Endothelial cell of umbilical vein (primary cell): ENCODE measurements around the gene MCF2L. TPM values are rescaled to one million over a fixed set of nuclear protein-coding genes. Genes with fewer than 3 reads are reported as not detected.

Experiments used
- BruUV-seq: library from RNA; stranded (reverse); fragments of 400-500 nt; replicated peaks from 2 replicates; lab custom pipeline; 2021; lab: Mats Ljungman, UMichigan
- CTCF ChIA-PET: fragments of 300-600, 350-600 bp; sonication (Branson Sonifier 250); formaldehyde crosslinking; loops from one replicate; lab custom pipeline; 2021; ENCODE audit warnings: antibody characterized with exemption, inconsistent platforms; lab: Charles Lee
- POLR2A ChIA-PET: fragments of 300-600, 350-600 bp; sonication (Branson Sonifier 250); formaldehyde crosslinking; loops from one replicate; lab custom pipeline; 2021; ENCODE audit warnings: antibody characterized with exemption, inconsistent platforms; lab: Charles Lee
- DNase-seq: peaks from one replicate; pipeline ENCODE4 v3.0.0-alpha.2; 2011; ENCODE audit warnings: low read depth, low spot score
- FAIRE-seq: peaks from 2 replicates; lab custom pipeline; 2011; peaks lifted over from hg19 to GRCh38; lab: Jason Lieb, UNC
- H2AFZ ChIP-seq: 2 replicates; pipeline ENCODE4 v1.6.0; 2012; ENCODE audit warnings: low read depth, low read length, control low read depth, inconsistent platforms
- H3K27ac ChIP-seq: 2 replicates; pipeline ENCODE4 v1.5.1; 2011; ENCODE audit warnings: low read depth, mild to moderate bottlenecking, control low read depth, low read length, moderate library complexity; ENCODE audit not compliant: insufficient read depth
- H3K27me3 ChIP-seq, 2 experiments: 2 replicates each; pipeline versions ENCODE4 v1.6.0 to v1.6.1; 2011; ENCODE audit warnings: low read length in 2 of 2, mixed read lengths in 1 of 2; ENCODE audit not compliant: control insufficient read depth in 2 of 2, insufficient read depth in 2 of 2
- H3K36me3 ChIP-seq, 2 experiments: 2 replicates in 1 of 2; 3 replicates in 1 of 2; pipeline ENCODE4 v1.5.1; 2011; ENCODE audit warnings: low read length in 2 of 2, mild to moderate bottlenecking in 1 of 2, moderate library complexity in 1 of 2; ENCODE audit not compliant: control insufficient read depth in 2 of 2, insufficient read depth in 2 of 2; ENCODE audit errors: extremely low read depth in 1 of 2
- H3K4me1 ChIP-seq: 3 replicates; pipeline ENCODE4 v1.5.1; 2011; ENCODE audit warnings: mild to moderate bottlenecking, low read length; ENCODE audit not compliant: control insufficient read depth, insufficient read depth; ENCODE audit errors: extremely low read depth
- H3K4me2 ChIP-seq: 2 replicates; pipeline ENCODE4 v1.6.1; 2011; ENCODE audit warnings: low read length, control low read depth, mixed read lengths; ENCODE audit not compliant: insufficient read depth
- H3K4me3 ChIP-seq, 3 experiments: fragments of 200-600 bp in 1 of 3; sonication (generic), shearing (Covaris generic) in 1 of 3; replicated peaks in 1 of 3; 2 replicates each; pipeline ENCODE4 v1.5.1; 2011 to 2016; ENCODE audit warnings: control low read depth in 3 of 3, low read length in 3 of 3, mild to moderate bottlenecking in 2 of 3, inconsistent platforms in 1 of 3, low read depth in 1 of 3, moderate library complexity in 1 of 3; ENCODE audit not compliant: insufficient read depth in 1 of 3
- H3K79me2 ChIP-seq: 2 replicates; pipeline ENCODE4 v1.6.0; 2012; ENCODE audit warnings: low read length, inconsistent platforms; ENCODE audit not compliant: control insufficient read depth, insufficient read depth
- H3K9ac ChIP-seq: replicated peaks from 2 replicates; pipeline ENCODE3; 2011; ENCODE audit warnings: low read length, control low read depth; ENCODE audit not compliant: insufficient read depth; ENCODE audit errors: extremely low read depth
- H3K9me1 ChIP-seq: replicated peaks from 3 replicates; pipeline ENCODE4 v1.6.0; 2011; ENCODE audit warnings: mild to moderate bottlenecking, low read length; ENCODE audit not compliant: control insufficient read depth, insufficient read depth; ENCODE audit errors: extremely low read depth
- H3K9me3 ChIP-seq: replicated peaks from 2 replicates; pipeline ENCODE4 v1.5.1; 2012; ENCODE audit warnings: low read length, inconsistent platforms; ENCODE audit not compliant: control insufficient read depth, insufficient read depth
- H4K20me1 ChIP-seq: replicated peaks from 2 replicates; pipeline ENCODE3; 2011; ENCODE audit warnings: mild to moderate bottlenecking, low read length; ENCODE audit not compliant: control insufficient read depth, insufficient read depth; ENCODE audit errors: extremely low read depth
- EZH2 ChIP-seq: IDR thresholded peaks from 2 replicates; pipeline ENCODE4 v1.6.1; 2012; ENCODE audit warnings: borderline replicate concordance, low read depth, mild to moderate bottlenecking, moderate library complexity, low read length, inconsistent platforms; ENCODE audit not compliant: severe bottlenecking
- FOS ChIP-seq: IDR thresholded peaks from 2 replicates; pipeline ENCODE4 v1.6.1; 2011; ENCODE audit warnings: mild to moderate bottlenecking, low read length, moderate library complexity, borderline replicate concordance; ENCODE audit not compliant: insufficient read depth
- GATA2 ChIP-seq: IDR thresholded peaks from 2 replicates; pipeline ENCODE4 v1.7.0; 2011; ENCODE audit warnings: low read depth, mild to moderate bottlenecking, moderate library complexity, mixed read lengths, low read length; ENCODE audit not compliant: insufficient read length, insufficient read depth
- JUN ChIP-seq: IDR thresholded peaks from 2 replicates; pipeline ENCODE4 v1.6.1; 2011; ENCODE audit warnings: borderline replicate concordance, low read depth; ENCODE audit not compliant: insufficient read length, insufficient read depth
- MAX ChIP-seq: IDR thresholded peaks from 2 replicates; pipeline ENCODE4 v1.6.1; 2011; ENCODE audit not compliant: insufficient read depth, insufficient read length
- MYC ChIP-seq: IDR thresholded peaks from one replicate; pipeline ENCODE4 v1.6.1; 2011; ENCODE audit warnings: mild to moderate bottlenecking, low read depth, low read length
- POLR2A ChIP-seq: IDR thresholded peaks from 2 replicates; pipeline ENCODE4 v1.6.1; 2012; ENCODE audit warnings: low read depth, mild to moderate bottlenecking, control low read depth, low read length
- POLR2AphosphoS5 ChIP-seq: IDR thresholded peaks from 2 replicates; pipeline ENCODE4 v1.6.1; 2012; ENCODE audit warnings: low read depth, mild to moderate bottlenecking, control low read depth, low read length, moderate library complexity; ENCODE audit not compliant: insufficient read depth
- dilution Hi-C: fragments of 300-500 bp; cut with MboI; formaldehyde crosslinking; loops from one replicate; pipeline ENCODE4 v1.15.0; 2019; ENCODE audit warnings: low sequenced_read_pairs; ENCODE audit not compliant: extremely low pct_ligation_motif_present
- intact Hi-C: fragments of 100-400 bp; cut with micrococcal nuclease; formaldehyde crosslinking; loops from one replicate; pipeline ENCODE4 v1.10.0; 2022
- polyA plus RNA-seq, 4 experiments: library from polyadenylated mRNA; depleted of rRNA in 3 of 4; stranded (reverse) in 3 of 4; unstranded in 1 of 4; fragments of >200 nt; gene quantifications; 2 replicates each; pipeline versions ENCODE4 v1.2.1 to v1.2.3, GENCODE V29; 2011 to 2012; ENCODE audit warnings: missing spikeins in 1 of 4
- total RNA-seq: library from RNA; stranded (reverse); gene quantifications from 2 replicates; pipeline ENCODE4 v1.2.3, GENCODE V29; 2021
- TF ChIP-seq, protein P1 (sequence below), 2 donors: IDR thresholded peaks; 1 replicate in 1 of 2; 2 replicates in 1 of 2; pipeline ENCODE4 v1.5.1; 2011; ENCODE audit warnings: low read length in 2 of 2, mild to moderate bottlenecking in 2 of 2, moderate library complexity in 2 of 2, control low read depth in 1 of 2, inconsistent platforms in 1 of 2, low read depth in 1 of 2; ENCODE audit not compliant: insufficient read depth in 1 of 2; ENCODE audit errors: extremely low read depth in 1 of 2

MCF2L gene
- total and polyA plus RNA-seq, 2 donors (not counting 3 experiments of a cell fraction or from before 2014, with no cell fraction given): 0.33 to 0.58 TPM

DNA sequence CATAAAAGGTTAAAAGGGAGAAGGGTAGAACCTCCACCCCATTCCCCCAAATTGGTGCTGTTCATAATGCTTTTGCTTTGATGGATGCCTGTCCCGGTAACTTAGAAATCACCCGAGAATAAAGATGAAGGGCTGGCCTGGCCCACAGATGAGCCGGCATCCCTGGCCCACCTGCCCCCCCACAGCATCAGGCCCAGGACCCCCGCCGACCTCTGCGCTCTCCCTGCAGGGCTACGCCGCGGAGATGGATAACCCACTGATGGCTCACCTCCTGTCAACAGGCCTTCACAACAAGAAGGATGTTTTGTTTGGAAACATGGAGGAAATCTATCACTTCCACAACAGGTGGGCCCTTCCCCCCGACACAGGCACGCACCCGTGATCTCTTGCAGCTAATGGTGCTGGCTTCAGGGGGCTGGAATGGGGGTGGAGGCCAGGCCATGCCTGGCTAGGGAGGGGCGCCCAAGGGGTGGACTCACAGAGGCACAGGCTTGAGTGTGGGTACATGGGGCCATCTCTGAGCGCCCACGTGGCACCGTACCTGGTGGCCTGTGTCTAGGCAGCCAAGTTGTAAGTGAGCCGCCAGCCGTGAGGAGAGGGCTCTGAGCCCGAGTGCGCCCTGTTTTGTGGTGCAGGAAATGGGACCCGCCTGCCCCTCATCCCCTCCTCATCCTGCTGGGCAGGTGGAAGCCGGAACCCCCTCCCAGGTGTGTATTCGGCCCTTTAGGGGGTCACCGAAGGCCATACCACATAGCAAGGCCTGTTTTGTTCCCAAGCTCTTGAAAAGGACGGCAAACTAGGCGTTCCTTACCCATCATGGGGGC is 113.4 kb downstream of the MCF2L start:
- Histone ChIP-seq H3K4me1 (no peaks in the 10 kb centered on the region), H3K36me3 (no peaks in the 10 kb centered on the region), H4K20me1 (no peaks in the 10 kb centered on the region), H2AFZ (no peak overlapping the region), H3K9ac (no peak overlapping the region), H3K9me1 (no peaks in the 10 kb centered on the region), H3K9me3 (no peaks in the 10 kb centered on the region), H3K4me3 (no peak overlapping the region), H3K27ac (no peak overlapping the region), H3K27me3 (no peaks in the 10 kb centered on the region), H3K4me2 (no peak overlapping the region), H3K79me2 (no peaks in the 10 kb centered on the region)
- POLR2A ChIA-PET: no interaction called here
- no peak for DNase-seq
- no TSS peak for BruUV-seq
- CTCF ChIA-PET: no interaction called here
- TF ChIP-seq POLR2A (no peak), MAX (no peak), EZH2 (no peak), FOS (no peak), GATA2 (no peak), JUN (no peak), MYC (no peak), POLR2AphosphoS5 (no peak)
- TF ChIP-seq, protein P1, sequence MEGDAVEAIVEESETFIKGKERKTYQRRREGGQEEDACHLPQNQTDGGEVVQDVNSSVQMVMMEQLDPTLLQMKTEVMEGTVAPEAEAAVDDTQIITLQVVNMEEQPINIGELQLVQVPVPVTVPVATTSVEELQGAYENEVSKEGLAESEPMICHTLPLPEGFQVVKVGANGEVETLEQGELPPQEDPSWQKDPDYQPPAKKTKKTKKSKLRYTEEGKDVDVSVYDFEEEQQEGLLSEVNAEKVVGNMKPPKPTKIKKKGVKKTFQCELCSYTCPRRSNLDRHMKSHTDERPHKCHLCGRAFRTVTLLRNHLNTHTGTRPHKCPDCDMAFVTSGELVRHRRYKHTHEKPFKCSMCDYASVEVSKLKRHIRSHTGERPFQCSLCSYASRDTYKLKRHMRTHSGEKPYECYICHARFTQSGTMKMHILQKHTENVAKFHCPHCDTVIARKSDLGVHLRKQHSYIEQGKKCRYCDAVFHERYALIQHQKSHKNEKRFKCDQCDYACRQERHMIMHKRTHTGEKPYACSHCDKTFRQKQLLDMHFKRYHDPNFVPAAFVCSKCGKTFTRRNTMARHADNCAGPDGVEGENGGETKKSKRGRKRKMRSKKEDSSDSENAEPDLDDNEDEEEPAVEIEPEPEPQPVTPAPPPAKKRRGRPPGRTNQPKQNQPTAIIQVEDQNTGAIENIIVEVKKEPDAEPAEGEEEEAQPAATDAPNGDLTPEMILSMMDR (IDR thresholded peaks at IDR 0.05; ENCODE audit: extremely low read depth in 1 of 2, insufficient read depth in 1 of 2, low read depth in 1 of 2, low read length in 2 of 2): no peak
- intact Hi-C loops: no loop called here
- FAIRE-seq: no peak
- dilution Hi-C loops: no loop called here
